GM18870 (cell line): ENCODE results near the gene RPN2.

Source experiments
- ATAC-seq: cut with Tn5 transposase; IDR thresholded peaks from one replicate; pipeline ENCODE4 v1.9.1; 2021; ENCODE audit warnings: moderate library complexity; ENCODE audit not compliant: unreplicated experiment

The RPN2 gene

DNA sequence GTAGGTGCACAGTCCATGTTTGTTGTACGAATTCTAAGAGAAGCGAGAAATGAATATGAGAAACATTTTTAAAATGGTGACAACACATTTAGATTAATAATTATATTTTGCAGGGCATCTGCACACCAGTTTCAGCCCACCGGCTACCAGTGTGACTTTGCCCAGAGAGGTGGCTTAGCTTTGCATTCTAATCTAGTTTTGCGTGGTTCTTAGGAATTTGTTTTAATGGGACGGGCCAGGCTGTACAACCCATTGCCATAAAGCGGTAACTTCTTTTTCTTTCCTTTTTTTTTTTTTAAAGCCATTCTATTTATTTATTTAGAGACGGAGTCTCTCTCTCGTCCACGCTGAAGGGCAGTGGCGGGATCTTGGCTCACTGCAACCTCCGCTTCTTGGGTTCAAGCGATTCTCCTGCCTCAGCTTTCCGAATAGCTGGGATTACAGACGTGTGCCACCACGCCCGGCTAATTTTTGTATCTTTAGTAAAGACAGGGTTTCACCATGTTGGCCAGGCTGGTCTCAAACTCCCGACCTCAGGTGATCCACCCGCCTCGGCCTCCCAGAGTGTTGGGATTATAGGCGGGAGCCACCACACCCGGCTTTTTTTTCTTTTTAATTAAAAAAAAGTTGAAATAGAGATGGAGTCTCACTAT lies 111.2 kb downstream of the RPN2 start:
- ATAC-seq: no peak
